Measurements from ENCODE around the gene GZMA. TPM values are rescaled to one million over a fixed set of nuclear protein-coding genes. Genes with fewer than 3 reads are reported as not detected.
"Not testable (repeated sequence)": the region's sequence is repeated elsewhere in the genome, so short reads cannot be mapped to it uniquely, and the experiment has no call there.

The GZMA gene
- total RNA-seq, 1 experiment from 2014 or later, result not detected

DNA sequence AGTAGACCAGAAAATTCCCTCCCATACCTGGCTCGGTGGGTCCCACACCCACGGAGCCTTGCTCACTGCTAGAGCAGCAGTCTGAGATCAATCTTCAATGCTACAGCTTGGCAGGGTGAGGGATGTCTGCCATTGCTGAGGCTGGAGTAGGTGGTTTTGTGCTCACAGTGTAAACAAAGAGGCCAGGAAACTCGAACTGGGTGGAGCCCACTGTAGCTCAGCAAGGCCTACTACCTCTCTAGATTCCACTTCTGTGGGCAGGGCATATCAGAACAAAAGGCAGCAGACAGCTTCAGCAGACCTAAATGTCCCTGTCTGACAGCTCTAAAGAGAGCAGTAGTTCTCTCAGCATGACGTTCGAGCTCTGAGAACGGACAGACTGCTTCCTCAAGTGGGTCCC is 5.6 kb upstream of the GZMA start:
- H2BK15ac ChIP-seq (ENCODE audit: low read depth, low read length), result no peak overlapping the region
- no peak overlapping the region for H2AFZ ChIP-seq (ENCODE audit: low read length)
- H2BK120ac ChIP-seq (ENCODE audit: low read depth, low read length, poor library complexity, severe bottlenecking), result no peak overlapping the region
- no peaks in the 10 kb centered on the region for H3K4me1 ChIP-seq (ENCODE audit: insufficient read depth, low read length)
- H3K36me3 Mint-ChIP-seq (ENCODE audit: insufficient read depth in 1 of 3, low read depth in 3 of 3), result no peaks in the 10 kb centered on the region; a peak in 1 of 7 replicates
- no peak overlapping the region for H3K23ac ChIP-seq (ENCODE audit: insufficient read length, low read depth, low read length)
- H4K20me1 ChIP-seq (ENCODE audit: control insufficient read depth, insufficient read depth, insufficient read length), result no peaks in the 10 kb centered on the region
- H3K23me2 ChIP-seq (ENCODE audit: insufficient read length, low read depth, low read length, poor library complexity, severe bottlenecking), result no peaks in the 10 kb centered on the region
- H3K9me3 Mint-ChIP-seq, result peaks cover 5% of the 10 kb centered on the region in 2 experiments; a peak in 2 of 5 replicates
- no peak overlapping the region for H3K4ac ChIP-seq (ENCODE audit: low read depth, low read length)
- H4K5ac ChIP-seq (ENCODE audit: insufficient read length, low read depth, low read length), result no peak overlapping the region
- no peak for DNase-seq
- H3K9ac ChIP-seq (ENCODE audit: extremely low read depth, insufficient read length, low read length), result no peak overlapping the region
- H3K4me2 ChIP-seq (ENCODE audit: insufficient read depth, insufficient read length, low read length), result no peak overlapping the region
- no peak overlapping the region for H3K56ac ChIP-seq (ENCODE audit: insufficient read length, low read depth, low read length)
- H3K27me3 Mint-ChIP-seq (ENCODE audit: low read depth), result peaks cover 4% of the 10 kb centered on the region
- no peak overlapping the region for H3K27ac ChIP-seq (ENCODE audit: insufficient read length, low read depth, low read length)
- TF ChIP-seq CTCF (conservative IDR thresholded peaks at IDR 0.05), result no peak
- H3K4me3 Mint-ChIP-seq, result no peak overlapping the region
- H2BK12ac ChIP-seq (ENCODE audit: insufficient read length, low read depth, low read length), result no peak overlapping the region
- no peaks in the 10 kb centered on the region for H3K27me3 ChIP-seq (ENCODE audit: insufficient read depth, low read length)
- no peaks in the 10 kb centered on the region for H3K79me1 ChIP-seq (ENCODE audit: insufficient read depth, low read depth, low read length, poor library complexity, severe bottlenecking)
- no peaks in the 10 kb centered on the region for H3K79me2 ChIP-seq (ENCODE audit: insufficient read depth, low read length)
- no peak overlapping the region for H2BK5ac ChIP-seq (ENCODE audit: insufficient read length, low read length)
- H4K8ac ChIP-seq (replicated peaks; ENCODE audit: insufficient read length, low read depth, low read length), result no peak overlapping the region
- no peak overlapping the region for H3K14ac ChIP-seq (ENCODE audit: insufficient read depth, low read length)
- H3K4me1 Mint-ChIP-seq, result no peaks in the 10 kb centered on the region
- no peaks in the 10 kb centered on the region for H3K9me3 ChIP-seq (ENCODE audit: control insufficient read depth, low read depth, low read length)
- H3K18ac ChIP-seq (ENCODE audit: insufficient read length, low read depth, low read length), result no peak overlapping the region
- no peak overlapping the region for H3K27ac Mint-ChIP-seq
- H2AK5ac ChIP-seq (ENCODE audit: insufficient read length, low read length), result no peak overlapping the region
- whole genome bisulfite sequencing (ENCODE audit: extremely low coverage, insufficient read length, low lambda C conversion rate), result no CpG with 5 or more reads among the region's 6 CpGs
- H3T11ph ChIP-seq (ENCODE audit: low read length), result no peak overlapping the region
- H2BK20ac ChIP-seq (ENCODE audit: low read depth, low read length, poor library complexity, severe bottlenecking), result no peak overlapping the region
- no peak overlapping the region for H4K91ac ChIP-seq (ENCODE audit: insufficient read length, low read depth, low read length)

DNA sequence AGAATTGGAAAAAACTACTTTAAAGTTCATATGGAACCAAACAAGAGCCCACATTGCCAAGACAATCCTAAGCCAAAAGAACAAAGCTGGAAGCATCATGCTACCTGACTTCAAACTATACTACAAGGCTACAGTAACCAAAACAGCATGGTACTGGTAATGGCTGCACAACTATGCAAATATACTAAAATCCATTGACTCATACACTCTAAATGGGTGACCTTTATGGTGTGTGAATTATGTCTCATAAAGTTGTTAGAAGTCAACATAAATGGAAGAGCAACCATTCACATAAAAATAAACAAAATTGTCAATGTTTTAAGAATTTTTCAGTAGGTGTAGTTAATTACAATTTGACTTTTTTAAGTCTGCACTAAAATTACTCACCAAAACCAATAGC is 1.3 kb upstream of the GZMA start:
- H3K36me3 Mint-ChIP-seq (ENCODE audit: insufficient read depth in 1 of 3, low read depth in 3 of 3); H3K23me2 ChIP-seq (ENCODE audit: insufficient read length, low read depth, low read length, poor library complexity, severe bottlenecking); H3K23ac ChIP-seq (ENCODE audit: insufficient read length, low read depth, low read length); H2BK5ac ChIP-seq (ENCODE audit: insufficient read length, low read length); H3T11ph ChIP-seq (ENCODE audit: low read length); H3K79me2 ChIP-seq (ENCODE audit: insufficient read depth, low read length); H4K20me1 ChIP-seq (ENCODE audit: control insufficient read depth, insufficient read depth, insufficient read length); H3K79me1 ChIP-seq (ENCODE audit: insufficient read depth, low read depth, low read length, poor library complexity, severe bottlenecking); H3K4ac ChIP-seq (ENCODE audit: low read depth, low read length); H2AK5ac ChIP-seq (ENCODE audit: insufficient read length, low read length); DNase-seq; H3K18ac ChIP-seq (ENCODE audit: insufficient read length, low read depth, low read length); H3K27me3 ChIP-seq (ENCODE audit: insufficient read depth, low read length); H3K9ac ChIP-seq (ENCODE audit: extremely low read depth, insufficient read length, low read length); H3K27ac Mint-ChIP-seq; H2AFZ ChIP-seq (ENCODE audit: low read length); H3K4me1 Mint-ChIP-seq; H2BK12ac ChIP-seq (ENCODE audit: insufficient read length, low read depth, low read length); H2BK120ac ChIP-seq (ENCODE audit: low read depth, low read length, poor library complexity, severe bottlenecking); H3K27me3 Mint-ChIP-seq (ENCODE audit: low read depth); H4K8ac ChIP-seq (replicated peaks; ENCODE audit: insufficient read length, low read depth, low read length); H3K9me3 ChIP-seq (ENCODE audit: control insufficient read depth, low read depth, low read length); H4K91ac ChIP-seq (ENCODE audit: insufficient read length, low read depth, low read length); H3K4me3 Mint-ChIP-seq; H4K5ac ChIP-seq (ENCODE audit: insufficient read length, low read depth, low read length); H3K4me2 ChIP-seq (ENCODE audit: insufficient read depth, insufficient read length, low read length); H2BK15ac ChIP-seq (ENCODE audit: low read depth, low read length); H3K27ac ChIP-seq (ENCODE audit: insufficient read length, low read depth, low read length); H2BK20ac ChIP-seq (ENCODE audit: low read depth, low read length, poor library complexity, severe bottlenecking); H3K4me1 ChIP-seq (ENCODE audit: insufficient read depth, low read length); H3K9me3 Mint-ChIP-seq; H3K14ac ChIP-seq (ENCODE audit: insufficient read depth, low read length); H3K56ac ChIP-seq (ENCODE audit: insufficient read length, low read depth, low read length): not testable (repeated sequence)
